GM12875 (cell line): ENCODE measurements around the gene PLCH2.

Source experiments
- H3K4me3 ChIP-seq: one replicate; pipeline ENCODE4 v1.5.1; 2011; ENCODE audit warnings: low read depth, low read length, control low read depth
- CTCF ChIP-seq: IDR thresholded peaks from 2 replicates; pipeline ENCODE4 v1.5.1; 2011; ENCODE audit warnings: low read depth, mild to moderate bottlenecking, control low read depth, inconsistent platforms, low read length, moderate library complexity, borderline replicate concordance; ENCODE audit not compliant: insufficient read depth

Gene PLCH2

GRCh38 chr1:2506901-2507565 lies 30.9 kb downstream of the PLCH2 start:
- no peak for TF ChIP-seq CTCF
- H3K4me3 ChIP-seq: no peak overlapping the region

- no peak overlapping the region for H3K4me3 ChIP-seq
- no peak for TF ChIP-seq CTCF
Measured at GRCh38 chr1:2507744-2508155, 31.7 kb downstream of the PLCH2 start.

GRCh38 chr1:2508180-2508579 lies 32.1 kb downstream of the PLCH2 start:
- TF ChIP-seq CTCF: no peak
- H3K4me3 ChIP-seq: no peak overlapping the region

- TF ChIP-seq CTCF: no peak
- H3K4me3 ChIP-seq: no peak overlapping the region
Measured at GRCh38 chr1:2508751-2509150, 32.7 kb downstream of the PLCH2 start.

GRCh38 chr1:2509589-2509988 lies 33.5 kb downstream of the PLCH2 start:
- no peak overlapping the region for H3K4me3 ChIP-seq
- TF ChIP-seq CTCF: no peak

- no peak overlapping the region for H3K4me3 ChIP-seq
- TF ChIP-seq CTCF: no peak
Measured at GRCh38 chr1:2510366-2511155, 34.5 kb downstream of the PLCH2 start.
